Common myeloid progenitor, CD34-positive (primary cell): ENCODE data around the gene BMF.

Experiments
- CTCF ChIA-PET: fragments of 350-600 bp; sonication (Branson Sonifier 250); formaldehyde crosslinking; loops from one replicate; lab custom pipeline; 2021; ENCODE audit warnings: antibody characterized with exemption; lab: Charles Lee
- POLR2A ChIA-PET: fragments of 350-600 bp; sonication (Branson Sonifier 250); formaldehyde crosslinking; loops from one replicate; lab custom pipeline; 2021; ENCODE audit warnings: antibody characterized with exemption; lab: Charles Lee
- DNase-seq, 3 donors: peaks; one replicate each; pipeline versions ENCODE4 v3.0.0 to v3.0.0-alpha.2; 2013
- H3K27ac ChIP-seq, 2 experiments: 1 replicate in 1 of 2; 2 replicates in 1 of 2; pipeline ENCODE4 v1.7.0; 2013; ENCODE audit warnings: inconsistent platforms in 2 of 2, low read length in 2 of 2, mild to moderate bottlenecking in 2 of 2, low read depth in 1 of 2, moderate library complexity in 1 of 2; ENCODE audit not compliant: severe bottlenecking in 2 of 2, insufficient read depth in 1 of 2, poor library complexity in 1 of 2
- H3K27me3 ChIP-seq, 5 experiments: replicated peaks in 2 of 5; 1 replicate in 3 of 5; 2 replicates in 2 of 5; pipeline versions ENCODE4 v1.6.1 to v1.7.0; 2013; ENCODE audit warnings: low read length in 4 of 5, mild to moderate bottlenecking in 2 of 5, moderate library complexity in 2 of 5, inconsistent platforms in 1 of 5; ENCODE audit not compliant: insufficient read depth in 5 of 5, control insufficient read depth in 4 of 5
- H3K36me3 ChIP-seq, 4 experiments: 1 replicate in 2 of 4; 2 replicates in 2 of 4; pipeline versions ENCODE4 v1.6.1 to v1.7.0; 2013; ENCODE audit warnings: low read length in 3 of 4, control low read depth in 1 of 4, mild to moderate bottlenecking in 1 of 4; ENCODE audit not compliant: control insufficient read depth in 4 of 4, insufficient read depth in 4 of 4
- H3K4me1 ChIP-seq, 4 experiments: 1 replicate in 3 of 4; 2 replicates in 1 of 4; pipeline versions ENCODE4 v1.6.1 to v1.7.1; 2013; ENCODE audit warnings: low read length in 3 of 4, mild to moderate bottlenecking in 3 of 4, control low read depth in 1 of 4, inconsistent platforms in 1 of 4, moderate library complexity in 1 of 4; ENCODE audit not compliant: control insufficient read depth in 4 of 4, insufficient read depth in 4 of 4; ENCODE audit errors: control extremely low read depth in 1 of 4
- H3K4me3 ChIP-seq, 7 experiments: 1 replicate in 4 of 7; 2 replicates in 3 of 7; pipeline versions ENCODE4 v1.5.1 to v1.7.0; 2013; ENCODE audit warnings: mild to moderate bottlenecking in 7 of 7, low read length in 6 of 7, moderate library complexity in 6 of 7, inconsistent platforms in 2 of 7, low read depth in 2 of 7, control low read depth in 1 of 7; ENCODE audit not compliant: insufficient read depth in 4 of 7, control insufficient read depth in 1 of 7; ENCODE audit errors: extremely low read depth in 1 of 7
- H3K9me3 ChIP-seq, 5 experiments: 1 replicate in 4 of 5; 2 replicates in 1 of 5; pipeline versions ENCODE4 v1.6.1 to v1.7.1; 2013; ENCODE audit warnings: low read length in 4 of 5, mild to moderate bottlenecking in 2 of 5, inconsistent platforms in 1 of 5, low read depth in 1 of 5, moderate library complexity in 1 of 5; ENCODE audit not compliant: control insufficient read depth in 4 of 5, insufficient read depth in 2 of 5; ENCODE audit errors: control extremely low read depth in 1 of 5
- WGBS: methylation state at CpG from one replicate; pipeline ENCODE4 v1.1.5; 2013; ENCODE audit not compliant: insufficient coverage; 5-methylcytosine and 5-hydroxymethylcytosine counted together

BMF gene

GRCh38 chr15:40104865-40105516, 3.7 kb downstream of the BMF start:
- Histone ChIP-seq H3K9me3 (no peaks in the 10 kb centered on the region), H3K36me3 (peaks cover 0 to 14% (median 6%) of the 10 kb centered on the region in 4 experiments), H3K4me1 (peaks cover 22 to 92% (median 77%) of the 10 kb centered on the region in 4 experiments), H3K4me3 (peak overlapping the region in 5 of 7 experiments; percentile 23 to 70 (median 39)), H3K27me3 (no peaks in the 10 kb centered on the region), H3K27ac (peak overlapping the region; percentile 74 to 77)
- ChIA-PET POLR2A (interaction anchor here (0.7 kb wide), 1 partner anchor 100 kb away, joined by 4 read pairs; no protein-coding TSS in a partner anchor), CTCF (interaction anchor here (0.6 to 15.1 kb wide), 26 partner anchors 10 to 227 kb away, joined by 3 to 224 read pairs (median 4); partner anchors contain the start of genes BUB1B and SRP14)
- DNase-seq, result peak; percentile 68 to 95 (median 91)
- 7% methylated on average over 16 of the region's 16 CpGs for WGBS

GRCh38 chr15:40104296-40104864, 4.3 kb downstream of the BMF start:
- DNase-seq, result no peak
- Histone ChIP-seq H3K36me3 (peaks cover 0 to 14% (median 6%) of the 10 kb centered on the region in 4 experiments), H3K4me3 (peak overlapping the region in 3 of 7 experiments; percentile 33 to 70 (median 53)), H3K27me3 (no peaks in the 10 kb centered on the region), H3K9me3 (no peaks in the 10 kb centered on the region), H3K4me1 (peaks cover 25 to 96% (median 82%) of the 10 kb centered on the region in 4 experiments), H3K27ac (no peak overlapping the region)
- 85% methylated on average over 7 of the region's 8 CpGs for WGBS
- ChIA-PET CTCF (interaction anchor here (0.7 to 15.1 kb wide), 28 partner anchors 11 to 227 kb away, joined by 3 to 224 read pairs (median 4); partner anchors contain the start of genes BUB1B and SRP14), POLR2A (no interaction called here)

- H3K4me3 ChIP-seq, result no peak overlapping the region
- H3K4me1 ChIP-seq, result peaks cover 28 to 96% (median 82%) of the 10 kb centered on the region in 4 experiments
These were observed 4.8 kb downstream of the BMF start for GRCh38 chr15:40103864-40104271.

GRCh38 chr15:40102897-40103858, 5.5 kb downstream of the BMF start:
- H3K4me3 ChIP-seq, result no peak overlapping the region
- peaks cover 0 to 14% (median 6%) of the 10 kb centered on the region in 4 experiments for H3K36me3 ChIP-seq
- ChIA-PET CTCF (interaction anchor here (0.9 to 15.1 kb wide), 18 partner anchors 8 to 186 kb away, joined by 3 to 224 read pairs (median 6); partner anchors contain the start of gene SRP14), POLR2A (interaction anchor here (0.7 kb wide), 1 partner anchor 62 kb away, joined by 3 read pairs; no protein-coding TSS in a partner anchor)
- DNase-seq, result no peak
- H3K27ac ChIP-seq, result no peak overlapping the region
- WGBS, result 87% methylated on average over 27 of the region's 29 CpGs
- H3K4me1 ChIP-seq, result peaks cover 28 to 99% (median 86%) of the 10 kb centered on the region in 4 experiments
- H3K9me3 ChIP-seq, result no peaks in the 10 kb centered on the region
- no peaks in the 10 kb centered on the region for H3K27me3 ChIP-seq

More at GRCh38 chr15:40103864-40104271, 4.8 kb downstream of the BMF start:
- WGBS, result 93% methylated on average over 6 of the region's 7 CpGs
- ChIA-PET CTCF (interaction anchor here (0.7 to 15.1 kb wide), 20 partner anchors 11 to 185 kb away, joined by 3 to 224 read pairs (median 4); partner anchors contain the start of gene SRP14), POLR2A (no interaction called here)
- Histone ChIP-seq H3K27ac (no peak overlapping the region), H3K27me3 (no peaks in the 10 kb centered on the region), H3K36me3 (peaks cover 0 to 14% (median 6%) of the 10 kb centered on the region in 4 experiments), H3K9me3 (no peaks in the 10 kb centered on the region)
- no peak for DNase-seq

- Histone ChIP-seq H3K9me3 (no peaks in the 10 kb centered on the region), H3K4me3 (peak overlapping the region in 1 of 7 experiments; percentile 20), H3K27me3 (no peaks in the 10 kb centered on the region), H3K36me3 (peaks cover 0 to 14% (median 6%) of the 10 kb centered on the region in 4 experiments), H3K27ac (peak overlapping the region; percentile 53 to 97), H3K4me1 (peaks cover 21 to 99% (median 85%) of the 10 kb centered on the region in 4 experiments)
- DNase-seq, result peak in 2 of 3 donors; percentile 39 to 55
- ChIA-PET CTCF (interaction anchor here (0.5 to 15.1 kb wide), 8 partner anchors 10 to 70 kb away, joined by 4 to 224 read pairs (median 13); no protein-coding TSS in a partner anchor), POLR2A (interaction anchor here (0.6 to 0.9 kb wide), 2 partner anchors 54 to 90 kb away, joined by 3 read pairs; no protein-coding TSS in a partner anchor)
- 77% methylated on average over 2 of the region's 6 CpGs for WGBS
These were observed 7.5 kb downstream of the BMF start for GRCh38 chr15:40100947-40101905.
